ENCODE data around the gene OAF. TPM values are rescaled to one million over a fixed set of nuclear protein-coding genes. Genes with fewer than 3 reads are reported as not detected.
A peak's percentile ranks its signal among the peaks of the same experiment; 100 is the strongest.

Gene OAF
- total RNA-seq, 1 donor from 2014 or later: 21.7 TPM

DNA sequence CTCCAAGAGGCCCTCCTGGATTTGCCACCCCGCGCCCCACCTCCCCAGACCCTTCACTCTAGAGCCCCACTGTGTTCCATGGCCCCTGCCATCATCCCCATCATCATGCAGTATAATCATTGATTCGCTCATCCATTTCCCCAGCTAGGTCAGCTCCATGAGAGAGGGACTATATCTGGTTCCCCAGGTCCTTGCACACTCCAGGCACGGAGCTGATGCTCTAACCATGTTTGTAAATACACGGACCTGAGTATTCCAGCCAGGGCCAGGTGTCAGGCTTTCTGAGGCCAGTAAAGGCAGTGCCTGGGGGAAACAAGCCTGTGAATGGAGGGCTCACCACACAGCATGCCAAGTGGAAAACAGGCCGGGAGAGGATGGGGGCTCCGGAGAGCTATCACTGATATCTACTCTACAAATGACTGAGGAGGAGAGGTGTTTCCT lies 27.1 kb upstream of the OAF start:
- no peak for DNase-seq (ENCODE audit: low read depth in 2 of 2)

DNA sequence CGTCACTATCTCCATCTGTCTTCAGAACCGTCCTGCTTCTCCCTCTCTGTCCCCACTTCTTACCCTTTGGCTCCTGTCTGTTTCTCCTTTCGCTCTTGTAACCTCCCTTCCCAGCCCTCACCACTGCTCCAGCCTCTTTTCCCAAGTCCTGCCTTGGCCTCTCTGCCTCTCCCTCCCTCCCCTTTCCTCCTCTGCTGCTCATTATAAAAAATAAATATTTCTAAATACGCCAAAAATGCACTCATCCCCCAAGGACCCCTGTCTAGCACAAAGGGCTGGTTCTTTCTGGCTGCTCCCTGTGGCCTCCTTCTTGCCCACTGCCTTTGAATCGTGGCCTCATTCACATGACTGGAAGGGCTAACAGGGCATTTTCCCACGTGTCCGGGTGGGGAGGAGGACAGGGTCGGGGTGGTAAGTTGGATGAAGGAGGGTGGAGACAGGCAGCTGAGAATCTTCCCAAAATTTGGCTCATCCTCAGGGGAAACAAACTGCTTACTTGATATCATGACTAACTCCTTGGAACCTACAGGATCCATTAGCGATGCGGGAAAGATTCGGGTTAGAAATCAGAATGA lies 26.4 kb upstream of the OAF start:
- DNase-seq (ENCODE audit: low read depth in 2 of 2): no peak

DNA sequence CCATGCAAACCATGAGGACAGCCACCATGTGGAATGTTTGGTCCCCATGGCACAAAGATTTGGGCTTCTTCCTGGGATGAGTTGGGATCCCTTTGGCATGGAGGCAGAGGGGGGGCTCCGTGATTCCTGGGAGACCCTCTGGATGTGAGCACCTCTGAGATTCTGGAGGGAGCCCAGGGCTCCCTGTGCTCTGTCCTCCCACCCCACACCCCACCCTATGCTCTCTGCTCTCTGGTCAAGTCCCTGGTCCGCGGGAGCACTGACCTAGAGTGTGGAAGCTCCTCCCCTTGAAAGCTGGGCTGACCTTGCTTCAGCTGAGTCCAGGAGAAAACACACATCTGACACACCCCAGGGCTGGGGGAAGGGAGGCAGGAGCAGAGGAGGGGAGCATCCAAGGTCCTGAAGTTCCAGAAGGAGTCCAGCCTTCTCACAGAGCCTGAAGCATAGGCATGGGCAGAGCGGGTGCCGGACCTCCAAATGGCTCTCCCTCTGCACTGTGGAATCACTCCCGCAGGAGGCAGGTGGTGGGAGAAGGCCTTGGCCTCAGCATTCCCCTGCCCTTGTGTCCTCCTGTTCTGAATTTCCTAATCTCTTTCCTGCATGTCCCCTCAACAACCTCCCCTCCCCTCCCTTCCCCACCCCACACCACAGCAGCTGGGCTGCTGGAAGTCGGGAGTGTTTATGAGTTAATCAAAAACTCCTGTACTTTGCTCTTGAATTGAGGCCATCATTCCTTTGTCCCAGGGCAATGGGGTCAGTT lies 25.7 kb upstream of the OAF start:
- DNase-seq (ENCODE audit: low read depth in 2 of 2): no peak

DNA sequence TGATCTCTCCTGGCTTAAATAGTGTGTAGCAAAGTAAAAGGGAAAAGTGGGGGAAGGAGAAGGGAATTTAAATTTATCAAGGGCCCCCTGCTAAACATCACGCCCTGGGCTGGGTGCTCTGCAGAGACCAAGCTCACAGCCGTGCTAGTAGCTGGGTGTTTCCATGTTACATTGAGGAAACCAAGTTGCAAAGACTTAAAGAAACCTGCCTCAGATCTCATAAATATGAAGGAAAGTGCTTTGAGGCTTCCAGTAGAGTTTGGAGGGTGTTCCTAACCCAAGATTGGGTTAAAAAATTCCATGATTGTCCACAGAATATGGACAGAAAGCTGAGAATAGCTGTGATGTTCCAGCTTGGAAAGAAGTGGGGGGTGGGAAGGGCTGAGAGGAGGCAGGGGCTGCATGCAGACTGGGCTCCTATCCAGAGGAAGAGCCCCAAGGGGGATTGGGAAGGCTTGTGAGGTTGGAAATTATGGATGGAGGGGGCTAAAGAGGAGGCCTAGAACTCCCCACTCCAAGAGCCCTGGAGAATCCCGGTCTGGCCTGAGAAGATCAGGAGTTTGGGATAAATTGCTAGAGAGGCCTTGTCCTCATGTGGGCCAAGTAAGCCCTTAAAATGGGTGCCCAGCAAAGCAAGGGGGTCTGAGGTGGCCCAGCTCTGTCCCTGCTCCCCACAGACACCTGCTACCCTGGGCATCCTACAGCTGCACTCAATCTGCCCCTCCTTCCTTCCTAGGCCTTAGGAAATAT lies 25.0 kb upstream of the OAF start:
- DNase-seq (ENCODE audit: low read depth in 2 of 2): no peak

DNA sequence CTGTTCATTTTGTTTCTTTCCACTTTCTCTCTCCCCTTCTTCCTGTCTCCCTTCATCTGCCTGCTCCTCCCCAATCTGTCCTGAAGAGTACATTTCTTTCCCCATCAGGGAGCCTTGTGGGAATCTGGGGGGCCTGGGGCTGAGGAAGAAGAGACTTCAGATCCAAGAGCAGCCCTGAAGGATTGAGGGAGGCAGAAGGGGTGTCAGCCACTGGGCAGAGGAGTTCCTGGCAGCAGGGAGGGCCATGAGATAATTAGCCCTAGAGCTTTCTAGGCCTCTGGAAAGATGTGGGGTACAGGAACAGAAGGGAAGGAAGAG lies 24.4 kb upstream of the OAF start:
- no peak for DNase-seq (ENCODE audit: low read depth in 2 of 2)

DNA sequence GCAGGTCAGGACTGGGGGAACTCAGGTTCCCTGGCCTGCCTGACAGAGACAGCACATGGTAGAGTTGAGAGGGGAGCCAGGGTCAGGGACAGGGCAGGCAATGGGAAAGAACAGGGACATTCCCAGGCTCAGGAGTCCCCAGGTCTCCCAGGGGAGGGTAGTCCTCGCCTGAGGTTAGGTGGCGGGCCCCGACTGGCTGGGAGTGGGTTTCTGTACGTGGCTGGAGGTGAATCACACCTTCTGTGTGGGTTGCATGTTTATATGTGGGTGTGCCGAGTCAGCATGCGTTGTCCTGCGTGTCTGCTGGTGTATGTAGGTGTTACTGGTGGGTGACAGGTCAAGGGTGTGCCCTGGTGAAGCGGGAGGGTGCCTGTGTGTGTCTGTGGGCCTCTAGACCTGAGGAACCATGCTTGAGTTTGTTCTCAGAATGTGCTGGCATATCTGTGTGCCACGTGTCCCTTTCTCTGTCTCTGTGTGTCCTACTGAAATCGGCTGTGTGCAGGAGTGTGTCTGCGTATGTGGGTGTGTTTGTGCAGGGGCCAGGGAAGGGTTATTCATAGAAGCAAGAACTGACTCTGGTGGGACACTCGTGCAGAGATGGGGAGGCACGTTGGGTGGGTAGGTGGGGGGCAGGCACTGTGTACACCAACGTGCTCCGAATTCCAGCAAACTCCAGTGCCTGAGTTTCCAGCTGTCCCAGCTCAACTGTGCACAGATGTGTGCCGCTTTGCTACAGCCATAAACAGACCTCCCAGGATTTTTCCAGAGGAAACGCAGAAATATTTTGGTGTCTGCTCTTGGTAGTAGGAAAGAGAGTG lies 23.8 kb upstream of the OAF start:
- DNase-seq (ENCODE audit: low read depth in 2 of 2): peak in 1 of 2 donors; percentile 37

DNA sequence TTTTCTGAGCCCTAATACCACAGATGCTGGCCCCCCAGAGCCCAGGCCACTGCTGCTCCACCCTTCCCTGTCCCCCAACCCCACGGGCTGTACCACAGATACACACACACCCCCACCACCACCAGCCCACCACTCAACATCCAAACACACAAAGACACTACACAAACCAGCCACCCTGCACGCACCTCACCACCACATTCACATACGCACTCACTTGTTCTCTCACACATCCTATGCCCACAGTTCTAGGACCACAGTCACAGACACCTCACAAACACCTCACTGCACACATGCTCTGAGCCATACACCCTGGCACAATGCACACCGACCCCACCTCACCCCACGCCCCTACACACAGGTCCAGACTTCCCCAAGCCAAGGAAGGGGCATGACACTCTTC lies 22.5 kb upstream of the OAF start:
- DNase-seq (ENCODE audit: low read depth in 2 of 2): no peak

DNA sequence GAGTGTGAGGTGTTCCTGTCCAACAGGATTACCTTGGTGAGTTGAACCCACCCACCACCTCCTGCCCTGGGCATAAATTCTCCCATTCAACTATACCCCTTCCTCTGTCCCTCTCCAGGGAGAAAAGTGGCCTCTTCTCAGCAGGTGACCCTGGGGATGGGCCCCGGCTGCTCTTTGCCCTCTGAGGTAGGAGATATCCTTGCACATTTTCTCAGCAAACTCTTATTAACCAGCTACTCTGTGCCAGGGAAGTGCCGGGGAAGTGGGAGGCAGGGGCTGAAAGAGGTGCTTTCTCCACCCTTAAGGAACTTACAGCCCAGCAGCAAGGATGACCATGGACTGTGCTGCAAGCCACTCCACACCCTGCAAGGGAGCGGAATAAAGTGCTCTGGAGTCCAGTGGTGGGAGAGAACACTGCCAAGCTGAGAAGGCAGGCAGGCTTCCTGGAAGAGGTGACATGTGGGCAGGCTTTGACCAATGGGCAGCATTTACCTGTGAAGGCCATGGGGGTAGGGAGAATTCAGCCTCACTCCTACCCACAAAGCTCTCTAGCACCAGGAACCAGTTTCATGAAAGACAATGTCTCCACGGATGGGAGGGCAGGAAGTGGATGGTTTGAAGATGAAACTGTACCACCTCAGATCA lies 21.9 kb upstream of the OAF start:
- no peak for DNase-seq (ENCODE audit: low read depth in 2 of 2)

DNA sequence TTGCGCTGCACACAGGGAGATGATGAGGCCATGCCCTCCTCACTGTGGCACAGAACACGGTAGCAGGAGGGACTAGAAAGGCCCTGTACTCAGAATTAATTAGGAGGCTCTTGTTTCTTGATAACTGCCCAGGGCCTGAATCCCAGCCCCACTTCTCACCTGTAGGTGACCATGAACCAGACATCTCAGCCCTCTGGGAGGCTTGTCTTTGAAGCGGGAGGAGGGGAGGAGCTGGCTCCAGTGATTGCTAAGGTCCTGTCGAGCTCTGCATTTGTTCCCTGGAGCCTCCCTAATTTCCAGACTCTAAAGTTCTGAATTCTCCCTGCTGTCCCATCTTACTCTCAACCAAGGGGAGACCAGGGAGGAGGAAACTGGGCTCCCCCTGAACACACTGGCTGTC lies 19.8 kb upstream of the OAF start:
- DNase-seq (ENCODE audit: low read depth in 2 of 2): no peak

DNA sequence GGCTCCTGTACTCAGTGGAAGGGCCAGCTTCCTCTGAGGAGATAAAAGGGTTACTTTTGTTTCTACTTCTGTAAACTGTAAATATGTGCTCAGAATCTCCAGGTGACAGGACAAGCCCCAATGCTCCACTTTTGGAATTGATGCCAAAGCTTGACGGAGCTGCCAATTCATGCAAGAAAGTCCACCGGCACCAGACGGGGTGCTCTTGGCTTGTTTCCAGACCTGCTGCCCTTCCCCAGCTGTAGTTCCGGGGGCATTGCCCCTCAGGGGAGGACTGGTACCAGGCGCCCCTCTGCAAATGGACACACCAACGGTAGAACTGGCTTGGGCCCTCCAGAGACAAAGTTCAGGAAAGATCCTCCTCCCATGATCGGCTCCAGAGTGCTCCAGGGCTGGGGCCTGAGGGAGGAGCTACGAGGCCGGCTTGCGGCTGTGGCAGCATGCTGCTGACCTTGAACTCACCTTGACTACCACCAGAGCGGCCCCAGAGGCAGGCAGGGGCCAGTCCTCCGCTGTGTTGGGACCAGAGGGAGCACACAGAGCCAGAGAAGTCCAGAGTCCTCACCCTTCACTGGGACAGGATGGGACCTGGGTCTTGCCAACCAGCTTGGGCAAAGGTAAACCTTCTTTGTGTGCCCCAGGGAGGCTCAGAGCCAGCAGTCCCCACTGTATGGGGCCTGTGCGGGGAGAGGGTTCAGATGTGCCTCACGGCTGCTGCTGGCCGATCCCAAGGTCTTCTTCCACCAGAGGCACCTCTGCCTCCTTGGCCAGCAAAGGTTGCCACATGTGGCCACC lies 17.8 kb upstream of the OAF start:
- no peak for DNase-seq (ENCODE audit: low read depth in 2 of 2)

DNA sequence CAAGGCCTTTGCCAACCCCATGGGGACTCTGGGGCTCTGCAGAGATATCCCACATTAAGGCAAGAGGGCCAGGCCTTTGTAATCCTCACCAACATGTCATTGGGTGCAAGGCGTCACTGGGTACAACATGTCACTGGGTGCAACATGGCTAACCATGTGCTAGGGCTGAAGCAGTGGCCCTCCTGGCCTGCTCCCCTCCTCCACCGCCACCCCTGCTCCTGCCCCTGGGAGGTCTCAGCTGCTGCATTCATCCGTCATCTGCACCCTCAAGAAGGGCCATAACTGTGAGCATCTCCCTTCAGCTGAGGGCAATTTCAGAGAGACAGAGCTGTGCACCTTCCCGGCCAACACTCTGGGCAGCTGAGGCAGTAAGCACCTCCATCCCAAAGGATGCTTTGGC lies 16.7 kb upstream of the OAF start:
- DNase-seq (ENCODE audit: low read depth in 2 of 2): no peak

DNA sequence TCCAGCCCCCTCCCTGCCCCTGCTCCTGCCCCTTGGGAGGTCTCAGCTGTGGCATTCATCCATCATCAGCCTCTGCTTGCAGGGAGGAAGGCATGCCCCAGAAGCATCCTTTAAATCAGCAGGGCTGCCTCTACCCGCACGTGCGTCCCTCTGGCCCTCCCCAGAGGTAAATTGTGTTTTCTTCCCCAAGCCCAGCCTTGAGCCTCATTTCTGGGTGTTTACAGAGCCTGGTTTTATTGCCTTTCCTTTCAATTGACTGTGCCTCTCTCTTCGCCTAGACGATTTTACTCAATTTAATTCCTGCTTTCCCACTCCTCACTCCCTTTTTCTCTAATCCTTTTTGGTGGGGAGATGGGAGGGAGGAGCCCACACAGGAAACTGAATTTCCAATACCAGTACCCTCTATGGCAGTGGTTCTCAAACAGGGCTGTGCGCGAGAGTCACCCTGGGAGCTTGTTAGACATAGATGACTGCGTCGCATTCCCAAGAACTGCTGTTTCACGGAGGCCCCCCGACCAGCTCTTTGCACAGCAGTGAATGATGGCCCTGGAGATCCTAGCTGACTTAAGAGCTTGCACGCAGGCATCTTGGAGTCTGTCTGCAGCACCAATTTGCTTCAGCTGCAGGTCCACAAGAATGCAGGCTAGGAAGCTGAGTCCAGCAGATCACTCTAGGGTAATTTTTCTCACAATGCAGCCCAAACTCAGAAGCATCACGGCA lies 15.1 kb upstream of the OAF start:
- DNase-seq (ENCODE audit: low read depth in 2 of 2): no peak

DNA sequence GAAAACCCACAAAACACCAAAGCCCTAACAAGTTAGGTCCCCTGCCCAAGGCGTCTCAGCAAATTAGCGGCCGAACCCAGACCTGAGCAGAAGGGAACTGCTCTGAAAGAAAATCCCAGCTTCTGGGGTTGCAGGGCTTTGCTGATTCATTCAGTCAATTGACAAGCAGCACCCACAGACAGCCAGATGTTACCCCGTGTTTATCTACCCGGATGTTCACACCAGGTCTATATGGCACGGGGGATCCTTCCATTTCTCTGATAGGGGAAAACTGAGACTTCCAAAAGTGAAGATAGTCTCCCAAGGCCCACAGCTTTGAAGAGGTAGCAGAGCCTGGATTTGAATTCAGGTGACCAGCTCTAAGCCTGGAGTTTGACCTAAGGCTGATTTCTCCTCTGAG lies 14.0 kb upstream of the OAF start:
- DNase-seq (ENCODE audit: low read depth in 2 of 2): no peak

DNA sequence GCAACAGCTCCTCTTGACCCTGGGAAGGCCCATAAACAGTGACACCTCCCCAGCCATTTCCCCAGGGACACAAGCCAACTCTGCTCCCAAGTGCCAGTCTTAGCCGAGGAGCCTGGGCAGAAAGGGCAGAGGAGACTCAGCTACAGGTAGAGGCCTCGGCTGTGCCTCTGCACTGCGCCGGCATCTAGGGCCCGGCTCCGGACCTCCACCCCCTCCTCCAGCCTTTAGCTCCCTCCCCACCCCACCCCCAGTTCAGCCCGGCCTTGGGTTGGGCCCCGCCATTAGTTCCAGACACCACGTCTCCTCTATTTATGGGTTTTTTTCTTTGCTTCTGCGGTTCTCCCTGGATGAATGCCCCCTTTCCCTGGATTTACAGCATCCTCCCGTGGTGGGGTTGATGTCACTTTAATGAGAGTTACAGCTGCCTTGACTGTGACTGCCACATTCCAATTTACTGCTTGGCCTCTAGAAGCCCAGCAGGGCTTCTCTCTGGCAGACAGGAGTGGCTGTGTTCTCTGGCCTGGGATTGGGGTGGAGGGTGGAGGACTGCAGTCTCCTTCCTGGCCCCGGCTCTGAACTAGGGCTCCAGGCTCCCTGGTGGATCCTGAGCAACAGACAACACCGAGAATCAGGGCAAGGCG lies 13.5 kb upstream of the OAF start:
- no peak for DNase-seq (ENCODE audit: low read depth in 2 of 2)

DNA sequence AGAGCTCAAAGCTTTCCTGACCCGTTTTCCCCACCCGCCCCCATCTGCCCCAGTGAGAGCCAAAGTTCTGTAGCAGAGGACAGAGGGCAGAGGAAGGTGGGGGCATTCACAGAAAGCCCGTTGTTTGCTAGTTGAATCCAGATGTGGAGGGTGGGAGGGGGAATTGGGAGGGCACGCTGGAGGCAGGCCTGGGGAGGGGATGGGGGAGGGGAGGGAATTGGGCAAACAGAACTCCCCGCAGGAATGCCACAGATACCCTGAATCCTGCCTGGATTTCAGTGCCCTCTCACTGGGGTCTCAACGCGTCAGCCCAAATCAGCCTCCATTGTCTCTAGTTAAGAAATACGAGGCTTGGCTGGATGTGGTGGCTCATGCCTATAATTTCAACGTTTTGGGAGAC lies 12.9 kb upstream of the OAF start:
- DNase-seq (ENCODE audit: low read depth in 2 of 2): no peak

DNA sequence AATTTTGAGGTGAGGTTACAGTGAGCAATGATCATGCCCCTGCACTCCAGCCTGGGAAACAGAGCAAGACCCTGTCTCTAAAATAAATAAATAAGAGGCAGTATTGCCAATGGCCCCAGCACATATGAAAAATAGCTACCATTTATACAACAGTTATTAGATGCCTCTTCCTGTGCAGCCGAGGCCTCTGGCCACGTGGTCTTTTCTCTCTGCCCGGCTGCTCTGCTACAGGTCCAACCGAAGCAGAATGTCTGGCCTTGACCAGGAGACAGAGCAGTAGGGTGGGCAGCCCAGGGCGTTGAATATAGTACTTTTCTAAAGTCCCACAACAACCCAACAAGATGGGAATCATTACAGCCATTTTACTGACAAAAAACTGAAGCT lies 12.4 kb upstream of the OAF start:
- DNase-seq (ENCODE audit: low read depth in 2 of 2): no peak

DNA sequence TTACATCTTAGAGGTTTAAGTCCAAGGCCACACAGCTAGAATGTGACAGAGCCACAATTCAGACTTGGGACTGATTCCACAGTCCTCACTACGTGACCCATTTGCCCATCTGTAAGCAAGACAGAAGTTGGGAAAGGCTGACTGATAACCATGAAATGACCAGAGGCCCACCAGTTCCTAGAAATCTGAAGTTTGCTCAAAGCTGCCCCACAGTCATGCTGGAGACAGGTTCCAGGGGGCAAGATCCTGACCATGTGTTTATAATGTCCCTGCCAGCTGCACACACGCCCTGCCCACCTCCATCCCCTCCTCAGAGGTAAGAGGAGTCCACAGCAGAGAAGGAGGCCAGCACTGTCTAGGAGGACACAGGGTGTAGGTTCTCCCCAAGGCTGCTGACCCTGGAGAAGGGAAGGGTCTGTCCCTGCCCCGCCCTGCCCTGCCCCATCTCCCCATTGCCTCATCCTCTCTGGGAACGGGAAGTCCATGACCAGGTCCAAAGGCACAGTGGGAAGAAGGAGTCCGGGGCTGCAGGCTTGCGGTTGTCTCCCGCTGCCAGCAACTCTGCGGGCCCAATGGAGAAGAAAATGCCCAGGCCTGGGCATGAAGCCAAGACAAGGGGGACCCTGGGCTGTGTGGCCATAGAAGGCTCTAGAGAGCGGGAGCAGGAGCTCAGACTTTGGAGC lies 11.9 kb upstream of the OAF start:
- DNase-seq (ENCODE audit: low read depth in 2 of 2): no peak

DNA sequence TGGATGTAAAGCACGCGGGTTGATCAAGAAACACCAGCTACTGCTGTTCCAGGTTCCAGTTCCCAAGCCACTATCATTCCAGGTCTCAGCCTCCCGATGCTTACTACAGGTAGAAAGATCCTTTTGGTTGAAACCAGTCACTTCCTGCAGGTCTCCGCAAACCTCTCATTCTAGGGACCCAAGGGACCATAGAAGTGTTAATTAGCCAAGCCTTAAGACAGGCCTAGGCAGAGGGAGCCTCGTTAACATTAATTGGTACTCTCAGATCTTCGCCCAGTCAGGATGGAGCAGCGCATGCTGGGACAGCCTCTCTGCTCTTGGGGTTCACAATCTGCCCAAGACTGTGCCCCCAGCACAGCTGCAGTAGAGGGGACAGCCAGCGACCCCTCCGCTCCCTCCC lies 11.2 kb upstream of the OAF start:
- no peak for DNase-seq (ENCODE audit: low read depth in 2 of 2)

DNA sequence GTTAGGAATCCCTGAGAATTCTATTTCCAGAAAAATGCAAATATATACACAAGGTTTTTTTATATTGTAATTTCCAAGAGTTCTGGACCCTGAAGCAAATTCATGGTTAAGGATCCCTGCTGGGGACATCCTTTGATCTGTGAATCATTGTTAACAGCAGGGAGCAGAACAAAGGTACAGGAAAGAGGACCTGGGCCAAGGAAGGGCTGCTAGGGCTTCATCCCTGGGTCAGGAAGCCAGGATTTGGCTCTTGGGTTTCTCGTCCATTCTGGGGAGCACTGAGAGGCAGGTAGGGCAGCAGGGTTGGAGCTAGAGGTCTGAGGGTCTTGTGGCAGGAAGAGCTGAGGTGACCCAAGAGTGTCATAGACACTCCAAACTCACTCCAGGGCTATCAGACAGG lies 10.2 kb upstream of the OAF start:
- DNase-seq (ENCODE audit: low read depth in 2 of 2): no peak

Data from dermis microvascular lymphatic vessel endothelial cell (primary cell).